IPS-20b (cell line): ENCODE results near the gene RPL21.
"Not testable (repeated sequence)": the region's sequence is repeated elsewhere in the genome, so short reads cannot be mapped to it uniquely, and the experiment has no call there.

ENCODE experiments used
- H3K27ac ChIP-seq: one replicate; pipeline ENCODE4 v1.5.1; 2013; ENCODE audit warnings: low read length
- H3K27me3 ChIP-seq: 2 replicates; pipeline ENCODE4 v1.6.1; 2013; ENCODE audit warnings: mild to moderate bottlenecking, low read length, inconsistent platforms; ENCODE audit not compliant: insufficient read depth
- H3K36me3 ChIP-seq: 2 replicates; pipeline ENCODE4 v1.6.1; 2013; ENCODE audit warnings: low read depth, mild to moderate bottlenecking, inconsistent platforms, low read length, moderate library complexity; ENCODE audit not compliant: insufficient read depth
- H3K4me1 ChIP-seq: 2 replicates; pipeline ENCODE4 v1.6.1; 2013; ENCODE audit warnings: mild to moderate bottlenecking, control low read depth, inconsistent platforms, low read length, moderate library complexity; ENCODE audit not compliant: insufficient read depth
- H3K4me3 ChIP-seq: 2 replicates; pipeline ENCODE4 v1.5.1; 2013; ENCODE audit warnings: mild to moderate bottlenecking, low read length, inconsistent platforms
- H3K9ac ChIP-seq: 2 replicates; pipeline ENCODE4 v1.6.1; 2013; ENCODE audit warnings: low read depth, mild to moderate bottlenecking, inconsistent platforms, low read length, moderate library complexity
- H3K9me3 ChIP-seq: 2 replicates; pipeline ENCODE4 v1.6.1; 2013; ENCODE audit warnings: mild to moderate bottlenecking, low read depth, low read length, inconsistent platforms; ENCODE audit not compliant: insufficient read depth

The RPL21 gene

DNA sequence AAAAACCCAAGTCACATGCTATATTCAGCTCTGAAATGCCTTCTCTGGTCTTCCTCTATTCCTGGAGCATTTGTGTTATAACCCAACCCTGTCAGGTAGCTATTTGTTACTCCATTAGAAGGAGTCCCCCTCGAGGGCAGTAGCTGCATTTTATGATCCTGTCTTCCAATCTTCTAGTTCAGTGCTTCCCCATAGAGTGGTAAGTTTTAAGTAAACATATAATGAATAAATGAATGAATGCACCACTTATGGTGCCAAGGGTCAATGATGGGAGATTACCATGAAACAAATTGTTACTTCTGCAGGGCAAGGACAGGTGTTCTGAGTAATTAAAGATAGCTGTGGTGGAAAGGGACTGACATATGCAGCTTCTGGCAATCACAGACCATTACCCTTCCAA, 23.3 kb downstream of the RPL21 start:
- H3K9me3 ChIP-seq: no peaks in the 10 kb centered on the region
- no peak overlapping the region for H3K9ac ChIP-seq
- no peaks in the 10 kb centered on the region for H3K36me3 ChIP-seq
- H3K4me3 ChIP-seq: no peak overlapping the region
- no peak overlapping the region for H3K27ac ChIP-seq
- peaks cover 27% of the 10 kb centered on the region for H3K27me3 ChIP-seq
- H3K4me1 ChIP-seq: no peaks in the 10 kb centered on the region

DNA sequence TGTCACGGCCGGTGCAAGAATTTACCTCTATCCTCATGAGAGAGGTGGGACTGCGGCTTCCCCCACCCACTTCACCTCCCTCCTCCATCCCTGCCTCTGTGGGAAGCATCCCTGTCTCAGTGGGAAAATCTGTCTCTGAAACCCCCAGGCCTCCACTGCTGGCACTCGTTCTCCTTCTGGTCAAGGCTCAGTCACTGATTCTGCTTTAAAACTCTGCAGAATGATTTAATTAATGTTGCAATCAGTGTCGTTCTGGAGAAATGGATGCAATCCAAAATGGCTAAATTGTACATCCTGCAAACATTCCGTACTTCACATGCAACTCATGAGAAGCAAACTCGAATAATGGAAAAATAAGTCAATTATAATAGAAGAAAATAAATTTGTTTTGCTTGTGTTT, 24.8 kb downstream of the RPL21 start:
- Histone ChIP-seq H3K9ac (no peak overlapping the region), H3K4me3 (no peak overlapping the region), H3K36me3 (no peaks in the 10 kb centered on the region), H3K27me3 (peaks cover 22% of the 10 kb centered on the region), H3K27ac (no peak overlapping the region), H3K4me1 (no peaks in the 10 kb centered on the region), H3K9me3 (no peaks in the 10 kb centered on the region)

DNA sequence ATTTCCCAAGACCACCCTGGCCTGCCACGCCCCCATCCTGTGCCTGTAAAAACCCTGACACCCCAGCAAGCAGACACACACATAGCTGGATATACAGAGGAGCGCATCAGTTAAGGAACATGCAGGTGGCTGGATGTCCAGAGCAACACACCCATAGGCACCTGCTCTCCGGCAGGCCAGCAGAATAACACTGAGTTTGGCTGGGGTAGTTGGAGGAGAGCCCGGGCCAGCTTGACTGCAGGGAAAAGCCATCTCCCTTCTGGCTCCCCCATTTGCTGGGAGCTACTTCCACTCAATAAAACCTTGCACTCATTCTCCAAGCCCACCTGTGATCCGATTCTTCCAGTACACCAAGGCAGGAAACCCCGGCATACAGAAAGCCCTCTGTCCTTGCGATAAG, 28.1 kb downstream of the RPL21 start:
- Histone ChIP-seq H3K9ac (no peak overlapping the region), H3K36me3 (no peaks in the 10 kb centered on the region), H3K4me1 (no peaks in the 10 kb centered on the region), H3K4me3 (no peak overlapping the region), H3K27me3 (no peaks in the 10 kb centered on the region), H3K9me3 (no peaks in the 10 kb centered on the region), H3K27ac (no peak overlapping the region)

DNA sequence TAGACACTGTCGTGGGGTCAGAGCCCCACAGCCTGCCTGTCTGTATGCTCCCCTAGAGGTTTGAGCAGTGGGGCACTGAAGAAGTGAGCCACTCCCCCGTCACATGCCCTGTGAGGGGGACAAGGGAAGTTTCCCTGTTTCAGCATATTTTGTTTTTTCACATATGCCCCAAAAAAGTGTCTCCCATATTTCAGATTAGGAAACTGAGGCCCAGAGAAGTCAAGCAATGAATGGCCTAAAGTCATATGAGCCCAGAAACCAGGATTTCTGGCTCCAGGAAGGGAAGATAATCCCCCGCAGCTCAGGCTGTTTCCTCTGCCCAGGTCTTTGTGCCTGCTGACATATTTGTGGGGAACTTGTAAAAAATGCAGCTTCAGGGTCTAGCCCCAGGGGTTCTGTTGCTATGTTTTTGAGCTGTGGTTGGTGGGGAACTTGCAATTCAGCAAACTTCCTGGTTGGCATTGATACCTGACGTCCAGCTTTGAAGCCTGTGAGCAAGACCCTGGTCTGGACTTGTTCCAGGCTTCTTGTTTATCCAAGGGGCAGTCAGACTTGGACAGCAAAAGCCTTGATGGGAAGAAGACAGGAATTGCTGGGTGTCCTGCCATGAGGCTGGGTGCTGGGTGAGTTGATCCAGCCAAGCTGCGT, 28.8 kb downstream of the RPL21 start:
- Histone ChIP-seq H3K27ac (no peak overlapping the region), H3K4me1 (no peaks in the 10 kb centered on the region), H3K9me3 (no peaks in the 10 kb centered on the region), H3K9ac (no peak overlapping the region), H3K27me3 (no peaks in the 10 kb centered on the region), H3K36me3 (no peaks in the 10 kb centered on the region), H3K4me3 (no peak overlapping the region)

DNA sequence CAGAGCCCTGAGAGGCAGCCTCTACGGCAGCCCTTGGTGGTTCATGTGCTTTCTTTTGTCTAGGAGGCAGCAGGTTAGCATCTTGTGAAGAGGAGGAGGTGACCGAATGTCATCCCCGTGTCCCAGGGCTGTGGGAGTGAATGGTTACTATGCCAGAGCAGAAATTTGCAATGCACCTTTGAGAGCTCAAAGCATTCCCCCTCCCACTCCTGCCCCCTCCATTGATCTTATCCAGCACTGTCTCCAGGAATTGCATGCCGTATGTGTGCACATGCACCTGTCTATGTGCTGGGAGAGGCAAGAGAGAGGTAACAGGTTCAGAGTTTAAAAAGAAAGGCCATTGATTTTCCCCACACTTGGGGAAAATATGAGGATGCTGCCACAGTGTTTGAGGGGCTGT, 29.5 kb downstream of the RPL21 start:
- H3K9ac ChIP-seq: no peak overlapping the region
- no peaks in the 10 kb centered on the region for H3K9me3 ChIP-seq
- no peaks in the 10 kb centered on the region for H3K27me3 ChIP-seq
- H3K36me3 ChIP-seq: no peaks in the 10 kb centered on the region
- H3K27ac ChIP-seq: no peak overlapping the region
- no peak overlapping the region for H3K4me3 ChIP-seq
- no peaks in the 10 kb centered on the region for H3K4me1 ChIP-seq

GRCh38 chr13:27281420-27281819, 30.1 kb downstream of the RPL21 start:
- H3K27me3 ChIP-seq: no peaks in the 10 kb centered on the region
- H3K4me1 ChIP-seq: no peaks in the 10 kb centered on the region
- H3K27ac ChIP-seq: no peak overlapping the region
- H3K9ac ChIP-seq: no peak overlapping the region
- no peaks in the 10 kb centered on the region for H3K36me3 ChIP-seq
- H3K9me3 ChIP-seq: no peaks in the 10 kb centered on the region
- H3K4me3 ChIP-seq: no peak overlapping the region

DNA sequence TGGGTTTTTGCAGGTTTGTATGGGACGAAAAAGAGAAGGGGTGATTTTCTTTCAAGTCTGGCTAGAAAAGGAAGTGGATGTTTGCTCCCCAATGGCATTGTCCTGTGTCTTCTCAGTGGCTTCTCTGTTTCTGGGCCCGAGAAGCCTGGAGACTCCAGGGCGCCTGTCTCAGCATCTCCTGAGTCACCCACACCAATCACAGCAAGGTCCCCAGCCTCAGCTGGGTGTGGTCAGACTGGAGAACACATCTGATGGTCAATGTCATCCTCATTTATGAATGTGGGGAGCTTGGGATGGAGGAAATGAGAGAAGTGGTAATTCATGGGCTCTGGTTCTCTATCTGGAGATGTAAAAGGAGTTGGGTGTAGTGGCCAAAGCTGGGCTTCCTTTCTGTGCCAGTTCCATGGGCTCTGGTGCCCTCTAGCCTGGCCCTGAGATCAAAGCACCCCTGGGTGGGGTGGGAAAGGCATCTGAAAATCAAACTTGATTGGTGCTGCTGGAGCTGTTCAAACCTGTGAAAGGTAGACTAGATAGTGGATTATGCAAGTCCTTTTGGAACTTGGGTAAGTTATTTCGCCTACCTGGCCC, 32.6 kb downstream of the RPL21 start:
- H3K4me1 ChIP-seq: no peaks in the 10 kb centered on the region
- H3K36me3 ChIP-seq: no peaks in the 10 kb centered on the region
- no peaks in the 10 kb centered on the region for H3K9me3 ChIP-seq
- no peak overlapping the region for H3K27ac ChIP-seq
- H3K27me3 ChIP-seq: no peaks in the 10 kb centered on the region
- no peak overlapping the region for H3K4me3 ChIP-seq
- no peak overlapping the region for H3K9ac ChIP-seq

- Histone ChIP-seq H3K27ac (no peak overlapping the region), H3K9ac (no peak overlapping the region), H3K27me3 (no peaks in the 10 kb centered on the region), H3K36me3 (no peaks in the 10 kb centered on the region), H3K4me1 (no peaks in the 10 kb centered on the region), H3K9me3 (no peaks in the 10 kb centered on the region), H3K4me3 (no peak overlapping the region)
Observed at GRCh38 chr13:27288392-27288791, 37.0 kb downstream of the RPL21 start.

- H3K27me3 ChIP-seq: no peaks in the 10 kb centered on the region; the same call in 1 of the 2 replicates
- H3K4me1 ChIP-seq: no peaks in the 10 kb centered on the region
- no peak overlapping the region for H3K27ac ChIP-seq
- no peaks in the 10 kb centered on the region for H3K36me3 ChIP-seq
- H3K9ac ChIP-seq: no peak overlapping the region
- H3K4me3 ChIP-seq: no peak overlapping the region
- H3K9me3 ChIP-seq: no peaks in the 10 kb centered on the region
Observed at GRCh38 chr13:27289011-27289665, 37.8 kb downstream of the RPL21 start.

DNA sequence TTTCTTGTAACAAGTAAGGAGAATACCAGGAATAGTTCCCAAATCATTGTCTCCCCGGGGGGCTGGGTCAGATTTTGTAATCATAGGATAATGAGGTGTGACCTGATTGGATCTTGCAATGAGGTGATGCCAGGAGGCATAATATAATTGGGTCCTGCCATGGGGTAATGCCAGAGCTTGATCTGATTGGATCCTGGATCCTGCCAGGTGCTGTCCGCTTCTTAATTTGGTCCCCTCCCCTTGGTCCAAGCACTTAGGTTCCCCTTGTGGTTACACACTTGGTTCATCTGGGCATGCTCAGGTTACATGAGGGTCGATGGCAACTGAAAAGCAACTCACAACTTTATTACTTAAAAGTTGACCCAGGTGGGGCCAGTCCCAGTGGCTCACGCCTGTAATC, 39.4 kb downstream of the RPL21 start:
- no peaks in the 10 kb centered on the region; the same call in 1 of the 2 replicates for H3K27me3 ChIP-seq
- H3K27ac ChIP-seq: no peak overlapping the region
- no peak overlapping the region for H3K9ac ChIP-seq
- H3K4me1 ChIP-seq: no peaks in the 10 kb centered on the region
- no peaks in the 10 kb centered on the region for H3K36me3 ChIP-seq
- no peaks in the 10 kb centered on the region for H3K9me3 ChIP-seq
- H3K4me3 ChIP-seq: no peak overlapping the region

- H3K36me3 ChIP-seq, H3K4me1 ChIP-seq, H3K9ac ChIP-seq, H3K27me3 ChIP-seq, H3K4me3 ChIP-seq, H3K9me3 ChIP-seq, H3K27ac ChIP-seq: not testable (repeated sequence)
Observed at GRCh38 chr13:27291967-27292366, 40.6 kb downstream of the RPL21 start.

DNA sequence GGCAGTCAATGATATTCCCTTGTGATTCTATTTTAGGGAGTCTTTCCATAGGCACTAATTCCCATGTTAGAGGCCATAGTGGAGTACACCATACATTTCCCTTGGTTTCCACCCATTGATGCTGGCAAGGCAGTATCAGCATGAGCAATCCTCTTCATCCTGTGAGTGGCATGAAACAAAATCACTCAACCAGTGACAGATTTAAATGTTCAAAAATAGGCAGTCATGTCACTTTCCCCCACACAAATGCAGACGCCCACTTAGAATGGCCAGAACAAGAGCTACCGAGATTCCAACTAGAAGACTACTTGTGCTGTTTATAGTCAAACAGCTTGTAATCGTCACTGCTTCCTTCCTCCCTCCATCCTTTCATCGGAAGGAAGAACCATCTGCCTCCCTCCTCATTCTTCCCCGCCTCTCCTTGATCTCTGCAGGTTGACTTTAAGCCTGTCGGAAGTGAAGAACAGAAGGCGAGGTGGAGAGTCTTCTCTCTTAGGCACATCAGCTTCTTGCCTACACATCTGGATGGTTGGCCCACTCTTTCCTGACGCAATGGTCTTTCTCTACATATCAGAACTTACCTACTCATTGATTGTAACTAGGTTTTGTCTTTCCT, 41.8 kb downstream of the RPL21 start:
- no peaks in the 10 kb centered on the region for H3K4me1 ChIP-seq

More for the DNA sequence above, 41.8 kb downstream of the RPL21 start:
- Histone ChIP-seq H3K27me3 (no peaks in the 10 kb centered on the region; the same call in 1 of the 2 replicates), H3K9ac (no peak overlapping the region), H3K4me3 (no peak overlapping the region), H3K9me3 (no peaks in the 10 kb centered on the region), H3K27ac (no peak overlapping the region), H3K36me3 (no peaks in the 10 kb centered on the region)
